Sigmoid colon (tissue), 4 donors: Measurements from ENCODE around the gene SMIM23.

Experiments used
- POLR2A ChIP-seq, 2 donors: fragments of 450-650 bp; IDR thresholded peaks; one replicate each; pipeline ENCODE4 v1.6.1; 2016; ENCODE audit warnings: antibody characterized with exemption in 2 of 2, mild to moderate bottlenecking in 2 of 2, moderate library complexity in 2 of 2
- POLR2AphosphoS5 ChIP-seq, 4 donors: sonication (generic); formaldehyde crosslinking; IDR thresholded peaks; one replicate each; pipeline ENCODE4 v1.6.1; 2017; ENCODE audit warnings: antibody characterized with exemption in 4 of 4

DNA sequence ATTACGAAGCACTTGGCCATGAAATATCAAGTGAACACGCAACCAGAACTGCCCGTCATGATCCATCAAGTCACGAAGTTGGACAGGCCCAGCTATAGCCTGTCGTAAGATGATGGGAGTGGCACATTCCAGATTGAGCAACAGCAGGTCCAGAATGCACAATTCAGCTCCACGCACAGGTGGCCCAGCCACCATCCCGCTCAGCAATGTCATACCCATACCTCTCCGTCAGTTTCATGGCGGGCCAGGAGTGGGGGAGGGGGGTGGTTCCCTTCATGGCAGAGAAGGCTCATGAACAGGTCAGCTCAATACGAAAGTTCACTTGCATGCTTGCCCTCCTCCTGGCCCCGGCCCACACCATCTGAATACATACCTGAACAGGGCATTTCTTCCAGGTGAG lies 34.9 kb downstream of the SMIM23 start:
- TF ChIP-seq POLR2A (IDR thresholded peaks at IDR 0.05): no peak
- TF ChIP-seq POLR2AphosphoS5 (IDR thresholded peaks at IDR 0.05): no peak
